Thyroid gland (tissue), 4 donors: ENCODE results near the gene TOMM40.

Source experiments
- CTCF ChIP-seq, 6 experiments: fragments of 200-600 bp in 3 of 6; fragments of 450-650 bp in 3 of 6; sonication (generic) in 3 of 6; IDR thresholded peaks; one replicate each; pipeline ENCODE4 v1.5.1; 2016 to 2019; ENCODE audit warnings: antibody characterized with exemption in 6 of 6, mild to moderate bottlenecking in 2 of 6, inconsistent platforms in 1 of 6, moderate library complexity in 1 of 6
- POLR2A ChIP-seq, 2 donors: fragments of 450-650 bp; IDR thresholded peaks; one replicate each; pipeline ENCODE4 v1.6.1; 2017; ENCODE audit warnings: antibody characterized with exemption in 2 of 2, mild to moderate bottlenecking in 2 of 2, moderate library complexity in 1 of 2

- TF ChIP-seq POLR2A (IDR thresholded peaks at IDR 0.05) (no peak), CTCF (IDR thresholded peaks at IDR 0.05) (no peak)
Observed at GRCh38 chr19:44883922-44884321, 7.1 kb upstream of the TOMM40 start.
